ENCODE results near the gene NFIX.

DNA sequence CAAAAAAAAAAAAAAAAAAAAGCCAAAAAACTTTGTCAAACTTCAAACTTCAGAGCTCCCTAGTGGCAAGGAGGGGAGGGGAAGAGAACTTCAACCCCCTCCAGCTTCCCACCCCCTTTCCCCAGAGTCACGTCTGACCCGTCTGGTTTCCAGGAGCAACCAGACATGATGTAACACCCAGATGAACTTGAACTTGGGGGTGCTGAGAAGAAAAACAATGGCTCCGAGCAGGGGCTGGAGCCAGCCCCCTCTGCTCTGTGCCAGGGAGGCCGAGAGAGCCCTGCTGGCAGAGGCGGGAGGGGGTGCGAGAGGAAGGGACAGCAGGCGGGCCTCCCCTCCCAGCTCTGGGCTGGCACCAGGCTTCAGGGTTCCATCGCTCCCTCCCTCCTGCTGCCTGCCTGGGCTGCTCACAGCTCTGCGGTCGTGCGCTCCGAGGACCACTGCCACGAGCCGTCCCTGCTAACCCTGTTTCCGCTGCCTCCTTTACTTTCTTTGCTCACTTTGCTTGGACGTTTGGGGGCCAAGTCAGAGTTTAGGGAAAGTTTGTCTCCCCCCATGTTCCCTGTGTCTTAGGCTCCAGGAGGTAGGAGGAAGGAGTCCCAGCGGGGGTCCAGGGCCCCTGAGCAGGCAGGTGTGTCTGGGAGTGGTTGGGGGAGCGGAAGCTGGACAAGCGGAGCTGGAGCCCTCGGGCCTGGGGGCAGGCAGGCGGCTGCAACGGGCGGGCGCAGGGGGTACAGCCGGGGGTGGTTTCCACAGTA, 96.3 kb downstream of the NFIX start:
- TF ChIP-seq CTCF (IDR thresholded peaks at IDR 0.05; ENCODE audit: borderline replicate concordance, extremely low read depth, low read length, poor library complexity, severe bottlenecking) (no peak), EZH2 (IDR thresholded peaks at IDR 0.05; ENCODE audit: borderline replicate concordance, low read depth, low read length, severe bottlenecking) (no peak)
